Gastrocnemius medialis (tissue), 4 donors: ENCODE data around the gene OR51V1.
"Not testable (repeated sequence)": the region's sequence is repeated elsewhere in the genome, so short reads cannot be mapped to it uniquely, and the experiment has no call there.

ENCODE experiments used
- CTCF ChIP-seq, 5 experiments: fragments of 450-650 bp in 3 of 5; fragments of 200-600 bp in 2 of 5; sonication (generic) in 2 of 5; IDR thresholded peaks in 4 of 5; conservative IDR thresholded peaks in 1 of 5; 1 replicate in 4 of 5; 2 replicates in 1 of 5; pipeline ENCODE4 v1.5.1; 2016 to 2019; ENCODE audit warnings: antibody characterized with exemption in 5 of 5, mild to moderate bottlenecking in 3 of 5, moderate library complexity in 3 of 5
- POLR2A ChIP-seq, 2 donors: fragments of 450-650 bp; IDR thresholded peaks; one replicate each; pipeline ENCODE4 v1.6.1; 2017; ENCODE audit warnings: antibody characterized with exemption in 2 of 2, mild to moderate bottlenecking in 2 of 2, moderate library complexity in 2 of 2

- TF ChIP-seq CTCF (IDR thresholded peaks at IDR 0.05 in 4 of 5, conservative IDR thresholded peaks at IDR 0.05 in 1 of 5); POLR2A (IDR thresholded peaks at IDR 0.05): not testable (repeated sequence)
These were observed 40.3 kb downstream of the OR51V1 start for GRCh38 chr11:5160217-5160616.
